Measurements from ENCODE around the gene NT5DC4.

The NT5DC4 gene

GRCh38 chr2:112757265-112757664 lies 36.4 kb downstream of the NT5DC4 start:
- no peak for DNase-seq

- no peak for DNase-seq
Measured at GRCh38 chr2:112758711-112759110, 37.9 kb downstream of the NT5DC4 start.

- no peak for DNase-seq
Measured at GRCh38 chr2:112760149-112760548, 39.3 kb downstream of the NT5DC4 start.

- DNase-seq, result no peak
Measured at GRCh38 chr2:112762276-112762675, 41.5 kb downstream of the NT5DC4 start.

- peak; percentile 97 for DNase-seq
Measured at GRCh38 chr2:112764071-112765044, 43.5 kb downstream of the NT5DC4 start, which contains the start of gene CKAP2L. TSS of gene CKAP2L (minus strand) at chr2:112764609. CDS start at chr2:112764598, 11 bp downstream.

- no peak for DNase-seq
Measured at GRCh38 chr2:112765251-112765650, 44.4 kb downstream of the NT5DC4 start.

- DNase-seq, result peak; percentile 5
Measured at GRCh38 chr2:112767693-112768330, 47.0 kb downstream of the NT5DC4 start.

- DNase-seq, result no peak
Measured at GRCh38 chr2:112768432-112768831, 47.6 kb downstream of the NT5DC4 start.

- DNase-seq, result no peak
Measured at GRCh38 chr2:112772322-112772721, 51.5 kb downstream of the NT5DC4 start.

GRCh38 chr2:112772911-112773475 lies 52.2 kb downstream of the NT5DC4 start:
- DNase-seq, result no peak

- no peak for DNase-seq
Measured at GRCh38 chr2:112773556-112773955, 52.7 kb downstream of the NT5DC4 start.

- DNase-seq, result no peak
Measured at GRCh38 chr2:112774536-112775285, 53.9 kb downstream of the NT5DC4 start.

- DNase-seq, result no peak
Measured at GRCh38 chr2:112776113-112776512, 55.3 kb downstream of the NT5DC4 start.

GRCh38 chr2:112777036-112777435 lies 56.2 kb downstream of the NT5DC4 start:
- DNase-seq, result no peak

- DNase-seq, result no peak
Measured at GRCh38 chr2:112779598-112779997, 58.8 kb downstream of the NT5DC4 start.

- no peak for DNase-seq
Measured at GRCh38 chr2:112782234-112782799, 61.5 kb downstream of the NT5DC4 start.

GRCh38 chr2:112783187-112783714 lies 62.4 kb downstream of the NT5DC4 start:
- DNase-seq, result no peak

GRCh38 chr2:112784199-112785189 lies 63.7 kb downstream of the NT5DC4 start, which contains the start of gene IL1A:
TSS of gene IL1A (minus strand) at chr2:112784493. CDS start at chr2:112783770, 723 bp downstream.
- no peak for DNase-seq

GRCh38 chr2:112787294-112787693 lies 66.5 kb downstream of the NT5DC4 start:
- no peak for DNase-seq

GRCh38 chr2:112787729-112788393 lies 67.0 kb downstream of the NT5DC4 start:
- DNase-seq, result no peak
